ENCODE measurements around the gene FAM20B.
"Not testable (repeated sequence)": the region's sequence is repeated elsewhere in the genome, so short reads cannot be mapped to it uniquely, and the experiment has no call there.

The FAM20B gene

DNA sequence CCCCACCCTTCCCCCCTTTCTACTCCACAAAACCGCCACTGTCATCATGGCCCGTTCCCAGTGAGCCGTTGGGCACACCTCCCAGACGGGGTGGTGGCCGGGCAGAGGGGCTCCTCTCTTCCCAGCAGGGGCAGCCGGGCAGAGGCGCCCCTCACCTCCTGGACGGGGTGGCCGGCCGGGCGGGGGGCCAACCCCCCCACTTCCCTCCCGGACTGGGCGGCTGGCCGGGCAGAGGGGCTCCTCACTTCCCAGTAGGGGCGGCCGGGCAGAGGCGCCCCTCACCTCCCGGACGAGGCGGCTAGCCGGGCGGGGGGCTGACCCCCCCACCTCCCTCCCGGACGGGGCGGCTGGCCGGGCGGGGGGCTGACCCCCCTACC, 14.5 kb downstream of the FAM20B start:
- H2BK5ac ChIP-seq (ENCODE audit: low read length); H3K27me3 ChIP-seq (ENCODE audit: insufficient read depth, low read length, poor library complexity); DNase-seq; H3K4me3 ChIP-seq (ENCODE audit: low read length); H3K4me1 ChIP-seq (ENCODE audit: control insufficient read depth, low read depth, low read length); H3K18ac ChIP-seq (ENCODE audit: low read length); H3K27ac ChIP-seq (ENCODE audit: low read depth, low read length); H2BK120ac ChIP-seq (ENCODE audit: low read depth, low read length); H3K23ac ChIP-seq (ENCODE audit: low read length); H3K4ac ChIP-seq (ENCODE audit: low read depth, low read length); H4K8ac ChIP-seq (ENCODE audit: low read depth, low read length); H2AK5ac ChIP-seq (ENCODE audit: low read length); H2BK15ac ChIP-seq (replicated peaks; ENCODE audit: low read depth); H3K36me3 ChIP-seq (ENCODE audit: control insufficient read depth, insufficient read depth, low read length); H4K5ac ChIP-seq (ENCODE audit: low read length); H3K9ac ChIP-seq (ENCODE audit: low read length); H3K4me2 ChIP-seq (ENCODE audit: low read length); H3K56ac ChIP-seq (ENCODE audit: low read length): not testable (repeated sequence)
- peaks cover 23% of the 10 kb centered on the region for H3K79me2 ChIP-seq (ENCODE audit: control insufficient read depth, insufficient read depth, low read length)
- H3K79me1 ChIP-seq (ENCODE audit: low read length), result peaks cover 22% of the 10 kb centered on the region
- WGBS (ENCODE audit: extremely low coverage, insufficient coverage, low lambda C conversion rate), result no CpG with 5 or more reads among the region's 27 CpGs

DNA sequence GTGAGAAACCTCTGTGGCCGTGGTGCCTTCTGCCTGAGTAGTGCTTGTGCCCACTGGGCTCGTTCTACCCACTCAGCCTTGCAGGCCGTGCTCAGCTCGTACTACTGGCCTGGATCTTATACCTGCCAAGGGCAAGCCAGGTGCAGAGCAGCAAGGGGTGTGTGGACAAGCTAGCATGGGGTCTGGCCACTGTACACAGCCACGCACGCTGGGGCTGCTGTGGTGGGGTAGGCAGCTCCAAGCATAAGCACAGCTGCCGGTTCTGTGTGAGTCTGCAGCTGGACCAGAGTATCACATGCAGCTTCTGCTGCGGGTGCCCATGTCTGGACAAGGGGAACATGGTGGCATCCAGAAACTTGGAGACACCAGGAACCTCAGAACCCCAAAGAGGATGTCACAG, 16.4 kb downstream of the FAM20B start:
- Histone ChIP-seq H2BK15ac (replicated peaks; ENCODE audit: low read depth) (no peak overlapping the region), H2AK5ac (ENCODE audit: low read length) (no peak overlapping the region), H3K18ac (ENCODE audit: low read length) (no peak overlapping the region), H3K4me1 (ENCODE audit: control insufficient read depth, low read depth, low read length) (no peaks in the 10 kb centered on the region), H3K4me2 (ENCODE audit: low read length) (no peak overlapping the region), H3K27me3 (ENCODE audit: insufficient read depth, low read length, poor library complexity) (no peaks in the 10 kb centered on the region), H3K56ac (ENCODE audit: low read length) (no peak overlapping the region), H4K8ac (ENCODE audit: low read depth, low read length) (no peak overlapping the region), H2BK5ac (ENCODE audit: low read length) (no peak overlapping the region), H3K27ac (ENCODE audit: low read depth, low read length) (no peak overlapping the region), H3K36me3 (ENCODE audit: control insufficient read depth, insufficient read depth, low read length) (no peaks in the 10 kb centered on the region), H2BK120ac (ENCODE audit: low read depth, low read length) (no peak overlapping the region), H3K79me2 (ENCODE audit: control insufficient read depth, insufficient read depth, low read length) (peaks cover 14% of the 10 kb centered on the region), H4K5ac (ENCODE audit: low read length) (no peak overlapping the region), H3K79me1 (ENCODE audit: low read length) (peaks cover 17% of the 10 kb centered on the region), H3K4me3 (ENCODE audit: low read length) (no peak overlapping the region), H3K4ac (ENCODE audit: low read depth, low read length) (no peak overlapping the region), H3K9ac (ENCODE audit: low read length) (no peak overlapping the region), H3K23ac (ENCODE audit: low read length) (no peak overlapping the region)
- DNase-seq, result no peak
- no CpG with 5 or more reads among the region's 8 CpGs for WGBS (ENCODE audit: extremely low coverage, insufficient coverage, low lambda C conversion rate)

DNA sequence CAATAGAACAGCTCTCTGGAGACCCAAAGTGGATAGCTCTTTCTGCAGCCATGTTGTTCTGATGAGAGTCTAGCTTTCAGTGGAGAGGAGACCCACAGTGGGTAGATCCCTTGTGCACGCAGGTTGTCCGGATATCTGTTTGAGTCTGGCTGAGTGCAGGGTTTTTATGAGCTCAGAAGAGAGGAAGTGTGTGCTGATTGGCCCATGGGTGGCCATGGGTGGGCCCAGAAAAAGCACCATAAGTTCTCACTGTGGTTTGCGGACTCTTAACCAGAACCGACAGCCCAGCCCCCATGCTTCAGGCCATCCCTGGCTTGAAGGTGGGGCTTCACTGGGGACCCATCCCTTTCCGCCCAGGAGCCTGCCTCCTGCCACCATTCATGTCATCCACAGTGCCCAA, 17.0 kb downstream of the FAM20B start:
- Histone ChIP-seq H3K27me3 (ENCODE audit: insufficient read depth, low read length, poor library complexity) (no peaks in the 10 kb centered on the region), H3K79me1 (ENCODE audit: low read length) (peaks cover 18% of the 10 kb centered on the region), H2BK120ac (ENCODE audit: low read depth, low read length) (no peak overlapping the region), H3K4me1 (ENCODE audit: control insufficient read depth, low read depth, low read length) (no peaks in the 10 kb centered on the region), H3K79me2 (ENCODE audit: control insufficient read depth, insufficient read depth, low read length) (peaks cover 13% of the 10 kb centered on the region), H2BK5ac (ENCODE audit: low read length) (no peak overlapping the region), H3K4me2 (ENCODE audit: low read length) (no peak overlapping the region), H2AK5ac (ENCODE audit: low read length) (no peak overlapping the region), H3K56ac (ENCODE audit: low read length) (no peak overlapping the region), H3K4me3 (ENCODE audit: low read length) (no peak overlapping the region), H2BK15ac (replicated peaks; ENCODE audit: low read depth) (no peak overlapping the region), H4K5ac (ENCODE audit: low read length) (no peak overlapping the region), H3K27ac (ENCODE audit: low read depth, low read length) (no peak overlapping the region), H3K9ac (ENCODE audit: low read length) (no peak overlapping the region), H3K18ac (ENCODE audit: low read length) (no peak overlapping the region), H3K4ac (ENCODE audit: low read depth, low read length) (no peak overlapping the region), H3K36me3 (ENCODE audit: control insufficient read depth, insufficient read depth, low read length) (no peaks in the 10 kb centered on the region), H4K8ac (ENCODE audit: low read depth, low read length) (no peak overlapping the region), H3K23ac (ENCODE audit: low read length) (no peak overlapping the region)
- DNase-seq, result no peak
- WGBS (ENCODE audit: extremely low coverage, insufficient coverage, low lambda C conversion rate), result no CpG with 5 or more reads among the region's 5 CpGs

DNA sequence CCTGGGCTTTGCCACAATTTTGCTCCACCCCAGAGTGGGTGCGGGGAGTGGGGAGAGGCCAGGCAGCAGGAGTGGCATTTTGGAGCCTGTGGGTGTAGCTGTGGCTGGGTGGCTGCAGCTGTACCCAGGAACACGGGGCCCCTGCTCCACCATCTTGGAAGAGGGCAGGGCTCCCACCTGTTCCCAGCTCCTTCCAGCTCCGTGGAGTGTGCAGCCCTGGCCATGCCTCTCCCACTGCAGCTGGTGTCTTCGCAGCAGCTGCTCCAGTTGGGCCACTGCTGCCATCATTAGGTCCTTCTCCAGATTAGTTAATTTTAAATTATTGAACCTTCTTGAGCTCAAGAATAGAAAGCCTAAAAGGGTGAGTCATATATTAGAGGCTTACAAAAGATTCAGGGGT, 17.6 kb downstream of the FAM20B start:
- H3K4me1 ChIP-seq (ENCODE audit: control insufficient read depth, low read depth, low read length), result no peaks in the 10 kb centered on the region
- no peak overlapping the region for H3K4me3 ChIP-seq (ENCODE audit: low read length)
- no peak for DNase-seq
- no peaks in the 10 kb centered on the region for H3K36me3 ChIP-seq (ENCODE audit: control insufficient read depth, insufficient read depth, low read length)
- no peak overlapping the region for H2AK5ac ChIP-seq (ENCODE audit: low read length)
- no peak overlapping the region for H4K5ac ChIP-seq (ENCODE audit: low read length)
- H3K23ac ChIP-seq (ENCODE audit: low read length), result no peak overlapping the region
- no peak overlapping the region for H2BK120ac ChIP-seq (ENCODE audit: low read depth, low read length)
- no peak overlapping the region for H3K27ac ChIP-seq (ENCODE audit: low read depth, low read length)
- no peak overlapping the region for H4K8ac ChIP-seq (ENCODE audit: low read depth, low read length)
- H3K4me2 ChIP-seq (ENCODE audit: low read length), result no peak overlapping the region
- H3K79me2 ChIP-seq (ENCODE audit: control insufficient read depth, insufficient read depth, low read length), result peaks cover 12% of the 10 kb centered on the region
- no CpG with 5 or more reads among the region's 4 CpGs for WGBS (ENCODE audit: extremely low coverage, insufficient coverage, low lambda C conversion rate)
- H3K79me1 ChIP-seq (ENCODE audit: low read length), result peaks cover 18% of the 10 kb centered on the region
- no peak overlapping the region for H3K4ac ChIP-seq (ENCODE audit: low read depth, low read length)
- H2BK5ac ChIP-seq (ENCODE audit: low read length), result no peak overlapping the region
- H3K9ac ChIP-seq (ENCODE audit: low read length), result no peak overlapping the region
- no peak overlapping the region for H2BK15ac ChIP-seq (replicated peaks; ENCODE audit: low read depth)
- H3K27me3 ChIP-seq (ENCODE audit: insufficient read depth, low read length, poor library complexity), result no peaks in the 10 kb centered on the region
- no peak overlapping the region for H3K18ac ChIP-seq (ENCODE audit: low read length)
- no peak overlapping the region for H3K56ac ChIP-seq (ENCODE audit: low read length)

- Histone ChIP-seq H3K56ac (ENCODE audit: low read length) (no peak overlapping the region), H3K4me1 (ENCODE audit: control insufficient read depth, low read depth, low read length) (no peaks in the 10 kb centered on the region), H3K9ac (ENCODE audit: low read length) (no peak overlapping the region), H3K79me1 (ENCODE audit: low read length) (peaks cover 14% of the 10 kb centered on the region), H3K27ac (ENCODE audit: low read depth, low read length) (no peak overlapping the region), H2AK5ac (ENCODE audit: low read length) (no peak overlapping the region), H4K5ac (ENCODE audit: low read length) (no peak overlapping the region), H2BK5ac (ENCODE audit: low read length) (no peak overlapping the region), H3K23ac (ENCODE audit: low read length) (no peak overlapping the region), H2BK15ac (replicated peaks; ENCODE audit: low read depth) (no peak overlapping the region), H2BK120ac (ENCODE audit: low read depth, low read length) (no peak overlapping the region), H3K27me3 (ENCODE audit: insufficient read depth, low read length, poor library complexity) (no peaks in the 10 kb centered on the region), H3K4me2 (ENCODE audit: low read length) (no peak overlapping the region), H4K8ac (ENCODE audit: low read depth, low read length) (no peak overlapping the region), H3K36me3 (ENCODE audit: control insufficient read depth, insufficient read depth, low read length) (no peaks in the 10 kb centered on the region), H3K4ac (ENCODE audit: low read depth, low read length) (no peak overlapping the region), H3K4me3 (ENCODE audit: low read length) (no peak overlapping the region), H3K18ac (ENCODE audit: low read length) (no peak overlapping the region), H3K79me2 (ENCODE audit: control insufficient read depth, insufficient read depth, low read length) (peaks cover 8% of the 10 kb centered on the region)
- no peak for DNase-seq
- no CpG with 5 or more reads among the region's 5 CpGs for WGBS (ENCODE audit: extremely low coverage, insufficient coverage, low lambda C conversion rate)
Observed at GRCh38 chr1:179043907-179044306, 18.2 kb downstream of the FAM20B start.

- DNase-seq, result no peak
- no peak overlapping the region for H3K27ac ChIP-seq (ENCODE audit: low read depth, low read length)
- no peaks in the 10 kb centered on the region for H3K27me3 ChIP-seq (ENCODE audit: insufficient read depth, low read length, poor library complexity)
- H3K4me1 ChIP-seq (ENCODE audit: control insufficient read depth, low read depth, low read length), result no peaks in the 10 kb centered on the region
- no peak overlapping the region for H2BK15ac ChIP-seq (replicated peaks; ENCODE audit: low read depth)
- no peaks in the 10 kb centered on the region for H3K36me3 ChIP-seq (ENCODE audit: control insufficient read depth, insufficient read depth, low read length)
- no peak overlapping the region for H3K18ac ChIP-seq (ENCODE audit: low read length)
- no peak overlapping the region for H3K9ac ChIP-seq (ENCODE audit: low read length)
- no peak overlapping the region for H3K23ac ChIP-seq (ENCODE audit: low read length)
- H3K79me2 ChIP-seq (ENCODE audit: control insufficient read depth, insufficient read depth, low read length), result peaks cover 4% of the 10 kb centered on the region
- H2BK120ac ChIP-seq (ENCODE audit: low read depth, low read length), result no peak overlapping the region
- H3K56ac ChIP-seq (ENCODE audit: low read length), result no peak overlapping the region
- H4K5ac ChIP-seq (ENCODE audit: low read length), result no peak overlapping the region
- H3K79me1 ChIP-seq (ENCODE audit: low read length), result peaks cover 11% of the 10 kb centered on the region
- no peak overlapping the region for H3K4me3 ChIP-seq (ENCODE audit: low read length)
- no peak overlapping the region for H3K4ac ChIP-seq (ENCODE audit: low read depth, low read length)
- H4K8ac ChIP-seq (ENCODE audit: low read depth, low read length), result no peak overlapping the region
- WGBS (ENCODE audit: extremely low coverage, insufficient coverage, low lambda C conversion rate), result no CpG with 5 or more reads among the region's 14 CpGs
- no peak overlapping the region for H3K4me2 ChIP-seq (ENCODE audit: low read length)
- no peak overlapping the region for H2AK5ac ChIP-seq (ENCODE audit: low read length)
- H2BK5ac ChIP-seq (ENCODE audit: low read length), result no peak overlapping the region
Observed at GRCh38 chr1:179046808-179047635, 21.3 kb downstream of the FAM20B start.

All from mesendoderm (in vitro differentiated cells).